ENCODE measurements around the gene RPTOR.

Gene RPTOR

GRCh38 chr17:80781211-80781610 lies 236.6 kb downstream of the RPTOR start:
- no peak for TF ChIP-seq CTCF (IDR thresholded peaks at IDR 0.05; ENCODE audit: low read depth, low read length)
- no peak overlapping the region for H3K4me3 ChIP-seq (ENCODE audit: low read depth, low read length)

GRCh38 chr17:80781807-80782277 lies 237.2 kb downstream of the RPTOR start:
- no peak for TF ChIP-seq CTCF (IDR thresholded peaks at IDR 0.05; ENCODE audit: low read depth, low read length)
- H3K4me3 ChIP-seq (ENCODE audit: low read depth, low read length): no peak overlapping the region

GRCh38 chr17:80782536-80783427 lies 238.1 kb downstream of the RPTOR start:
- TF ChIP-seq CTCF (IDR thresholded peaks at IDR 0.05; ENCODE audit: low read depth, low read length): no peak
- H3K4me3 ChIP-seq (ENCODE audit: low read depth, low read length): no peak overlapping the region

- TF ChIP-seq CTCF (IDR thresholded peaks at IDR 0.05; ENCODE audit: low read depth, low read length): no peak
- H3K4me3 ChIP-seq (ENCODE audit: low read depth, low read length): no peak overlapping the region
These were observed 238.8 kb downstream of the RPTOR start for GRCh38 chr17:80783486-80783885.

GRCh38 chr17:80783971-80784370 lies 239.3 kb downstream of the RPTOR start:
- no peak overlapping the region for H3K4me3 ChIP-seq (ENCODE audit: low read depth, low read length)
- TF ChIP-seq CTCF (IDR thresholded peaks at IDR 0.05; ENCODE audit: low read depth, low read length): no peak

GRCh38 chr17:80785477-80786178 lies 241.0 kb downstream of the RPTOR start:
- no peak for TF ChIP-seq CTCF (IDR thresholded peaks at IDR 0.05; ENCODE audit: low read depth, low read length)
- H3K4me3 ChIP-seq (ENCODE audit: low read depth, low read length): no peak overlapping the region

GRCh38 chr17:80786470-80786869 lies 241.8 kb downstream of the RPTOR start:
- H3K4me3 ChIP-seq (ENCODE audit: low read depth, low read length): no peak overlapping the region
- TF ChIP-seq CTCF (IDR thresholded peaks at IDR 0.05; ENCODE audit: low read depth, low read length): no peak
